Measurements from ENCODE around the gene KRTAP21-2.

DNA sequence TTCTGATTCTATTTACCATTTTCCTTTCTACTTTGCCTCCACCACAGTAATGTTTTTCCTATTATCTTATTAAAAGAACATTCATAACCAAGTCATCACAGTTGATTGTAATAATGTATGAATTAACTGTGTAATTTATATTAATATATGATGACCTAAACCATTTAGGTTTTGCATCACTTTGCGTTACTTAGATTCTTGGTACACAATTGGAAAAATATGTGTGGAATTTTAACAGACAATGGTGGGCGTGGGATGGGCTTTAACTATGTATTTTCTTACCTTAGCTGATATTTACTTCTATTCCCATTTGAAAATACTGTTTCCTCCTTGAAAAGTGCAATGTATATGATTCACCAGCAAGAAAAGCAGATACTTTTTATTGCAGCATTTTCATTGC, 32.1 kb downstream of the KRTAP21-2 start:
- TF ChIP-seq, protein P1, sequence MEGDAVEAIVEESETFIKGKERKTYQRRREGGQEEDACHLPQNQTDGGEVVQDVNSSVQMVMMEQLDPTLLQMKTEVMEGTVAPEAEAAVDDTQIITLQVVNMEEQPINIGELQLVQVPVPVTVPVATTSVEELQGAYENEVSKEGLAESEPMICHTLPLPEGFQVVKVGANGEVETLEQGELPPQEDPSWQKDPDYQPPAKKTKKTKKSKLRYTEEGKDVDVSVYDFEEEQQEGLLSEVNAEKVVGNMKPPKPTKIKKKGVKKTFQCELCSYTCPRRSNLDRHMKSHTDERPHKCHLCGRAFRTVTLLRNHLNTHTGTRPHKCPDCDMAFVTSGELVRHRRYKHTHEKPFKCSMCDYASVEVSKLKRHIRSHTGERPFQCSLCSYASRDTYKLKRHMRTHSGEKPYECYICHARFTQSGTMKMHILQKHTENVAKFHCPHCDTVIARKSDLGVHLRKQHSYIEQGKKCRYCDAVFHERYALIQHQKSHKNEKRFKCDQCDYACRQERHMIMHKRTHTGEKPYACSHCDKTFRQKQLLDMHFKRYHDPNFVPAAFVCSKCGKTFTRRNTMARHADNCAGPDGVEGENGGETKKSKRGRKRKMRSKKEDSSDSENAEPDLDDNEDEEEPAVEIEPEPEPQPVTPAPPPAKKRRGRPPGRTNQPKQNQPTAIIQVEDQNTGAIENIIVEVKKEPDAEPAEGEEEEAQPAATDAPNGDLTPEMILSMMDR (IDR thresholded peaks at IDR 0.05): no peak
- TF ChIP-seq POLR2A (IDR thresholded peaks at IDR 0.05): no peak

Data from heart left ventricle (tissue), 13 donors.